ENCODE measurements around the gene HMGCLL1.

DNA sequence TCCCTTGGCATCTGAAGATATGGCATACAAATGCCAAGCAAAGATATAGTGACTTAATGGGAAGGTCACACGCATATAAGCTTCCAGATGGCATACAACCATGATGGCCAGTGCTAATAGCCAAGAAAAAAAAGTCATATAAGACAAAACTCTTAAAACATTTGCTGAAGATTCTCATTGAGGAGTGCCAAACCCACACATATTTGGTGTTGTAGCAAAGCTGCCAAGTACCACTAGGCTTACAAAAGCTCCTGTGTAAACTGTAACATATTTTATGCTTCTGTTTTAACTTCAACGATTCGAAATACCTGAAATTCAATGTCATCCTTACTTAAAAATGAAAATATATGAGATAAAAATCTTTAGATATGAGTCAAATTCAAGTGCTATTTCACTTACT, 123.0 kb downstream of the HMGCLL1 start:
- TF ChIP-seq BACH2 (CRISPR knock-in tag; IDR thresholded peaks at IDR 0.05; ENCODE audit: borderline replicate concordance) (no peak), PPARA (CRISPR knock-in tag; IDR thresholded peaks at IDR 0.05; ENCODE audit: borderline replicate concordance) (no peak), RARB (CRISPR knock-in tag; IDR thresholded peaks at IDR 0.05) (no peak), ZNF8 (CRISPR knock-in tag; IDR thresholded peaks at IDR 0.05) (no peak), ISL1 (CRISPR knock-in tag; IDR thresholded peaks at IDR 0.05) (no peak), SNAI2 (CRISPR knock-in tag; IDR thresholded peaks at IDR 0.05) (no peak), GLIS3 (CRISPR knock-in tag; IDR thresholded peaks at IDR 0.05) (no peak)
- TF ChIP-seq, protein P1, sequence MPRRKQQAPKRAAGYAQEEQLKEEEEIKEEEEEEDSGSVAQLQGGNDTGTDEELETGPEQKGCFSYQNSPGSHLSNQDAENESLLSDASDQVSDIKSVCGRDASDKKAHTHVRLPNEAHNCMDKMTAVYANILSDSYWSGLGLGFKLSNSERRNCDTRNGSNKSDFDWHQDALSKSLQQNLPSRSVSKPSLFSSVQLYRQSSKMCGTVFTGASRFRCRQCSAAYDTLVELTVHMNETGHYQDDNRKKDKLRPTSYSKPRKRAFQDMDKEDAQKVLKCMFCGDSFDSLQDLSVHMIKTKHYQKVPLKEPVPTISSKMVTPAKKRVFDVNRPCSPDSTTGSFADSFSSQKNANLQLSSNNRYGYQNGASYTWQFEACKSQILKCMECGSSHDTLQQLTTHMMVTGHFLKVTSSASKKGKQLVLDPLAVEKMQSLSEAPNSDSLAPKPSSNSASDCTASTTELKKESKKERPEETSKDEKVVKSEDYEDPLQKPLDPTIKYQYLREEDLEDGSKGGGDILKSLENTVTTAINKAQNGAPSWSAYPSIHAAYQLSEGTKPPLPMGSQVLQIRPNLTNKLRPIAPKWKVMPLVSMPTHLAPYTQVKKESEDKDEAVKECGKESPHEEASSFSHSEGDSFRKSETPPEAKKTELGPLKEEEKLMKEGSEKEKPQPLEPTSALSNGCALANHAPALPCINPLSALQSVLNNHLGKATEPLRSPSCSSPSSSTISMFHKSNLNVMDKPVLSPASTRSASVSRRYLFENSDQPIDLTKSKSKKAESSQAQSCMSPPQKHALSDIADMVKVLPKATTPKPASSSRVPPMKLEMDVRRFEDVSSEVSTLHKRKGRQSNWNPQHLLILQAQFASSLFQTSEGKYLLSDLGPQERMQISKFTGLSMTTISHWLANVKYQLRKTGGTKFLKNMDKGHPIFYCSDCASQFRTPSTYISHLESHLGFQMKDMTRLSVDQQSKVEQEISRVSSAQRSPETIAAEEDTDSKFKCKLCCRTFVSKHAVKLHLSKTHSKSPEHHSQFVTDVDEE (CRISPR knock-in tag; IDR thresholded peaks at IDR 0.05), result no peak

Data from SK-N-SH treated with all-trans-retinoic acid at 6 μM for 48 hours (cell line).